NT2/D1 (cell line): Measurements from ENCODE around the gene CENPB.
"Not testable (repeated sequence)": the region's sequence is repeated elsewhere in the genome, so short reads cannot be mapped to it uniquely, and the experiment has no call there.

Experiments used
- DNase-seq: peaks from one replicate; pipeline ENCODE4 v3.0.0-alpha.2; 2011; ENCODE audit warnings: low read depth, low spot score
- H3K27me3 ChIP-seq: 2 replicates; pipeline ENCODE4 v1.6.0; 2011; ENCODE audit warnings: mild to moderate bottlenecking; ENCODE audit not compliant: insufficient read length, insufficient read depth
- H3K36me3 ChIP-seq: 2 replicates; pipeline ENCODE4 v1.6.1; 2011; ENCODE audit warnings: mild to moderate bottlenecking, low read length, mixed read lengths; ENCODE audit not compliant: insufficient read depth, insufficient read length
- H3K4me1 ChIP-seq: 2 replicates; pipeline ENCODE4 v1.5.1; 2011; ENCODE audit not compliant: insufficient read depth, insufficient read length
- H3K4me3 ChIP-seq: 2 replicates; pipeline ENCODE4 v1.5.1; 2011; ENCODE audit warnings: low read depth; ENCODE audit not compliant: insufficient read length
- H3K9ac ChIP-seq: 2 replicates; pipeline ENCODE4 v1.6.0; 2011; ENCODE audit warnings: low read depth; ENCODE audit not compliant: insufficient read length
- H3K9me3 ChIP-seq: 2 replicates; pipeline ENCODE4 v1.5.1; 2011; ENCODE audit warnings: mild to moderate bottlenecking, low read length; ENCODE audit not compliant: insufficient read depth
- SUZ12 ChIP-seq: IDR thresholded peaks from 2 replicates; pipeline ENCODE4 v1.6.1; 2011; ENCODE audit not compliant: insufficient read length, insufficient read depth; ENCODE audit errors: extremely low read depth
- YY1 ChIP-seq: IDR thresholded peaks from 2 replicates; pipeline ENCODE4 v1.6.1; 2011; ENCODE audit not compliant: insufficient read length, insufficient read depth
- ZNF274 ChIP-seq: IDR thresholded peaks from 2 replicates; pipeline ENCODE4 v1.6.1; 2011; ENCODE audit warnings: mild to moderate bottlenecking, low read depth, low read length

Gene CENPB

GRCh38 chr20:3786665-3787323 lies at the start of gene CENPB:
CENPB (minus strand) TSS chr20:3786740; CDS start chr20:3786483, 257 bp downstream.
- Histone ChIP-seq H3K9me3 (no peaks in the 10 kb centered on the region; the same call in 1 of the 2 replicates), H3K4me3 (peak within 1 kb of the TSS; percentile 70), H3K4me1 (peaks cover 8% of the 10 kb centered on the region), H3K27me3 (peaks cover 16% of the 10 kb centered on the region), H3K9ac (peak within 1 kb of the TSS; percentile 80), H3K36me3 (peaks cover 19% of the 10 kb centered on the region)
- TF ChIP-seq YY1 (no peak), SUZ12 (no peak)
- DNase-seq: peak; percentile 81

GRCh38 chr20:3836132-3836531 lies 49.6 kb upstream of the CENPB start:
- no peaks in the 10 kb centered on the region for H3K27me3 ChIP-seq

GRCh38 chr20:3829891-3830290 lies 43.4 kb upstream of the CENPB start:
- H3K36me3 ChIP-seq: peaks cover 17% of the 10 kb centered on the region
- H3K4me1 ChIP-seq, DNase-seq, H3K9me3 ChIP-seq, H3K27me3 ChIP-seq, H3K9ac ChIP-seq, H3K4me3 ChIP-seq: not testable (repeated sequence)

More at GRCh38 chr20:3836132-3836531, 49.6 kb upstream of the CENPB start:
- Histone ChIP-seq H3K9ac (no peak overlapping the region), H3K4me1 (no peaks in the 10 kb centered on the region), H3K4me3 (no peak overlapping the region), H3K36me3 (no peaks in the 10 kb centered on the region), H3K9me3 (no peaks in the 10 kb centered on the region)
- DNase-seq: no peak
- TF ChIP-seq YY1 (no peak), SUZ12 (no peak), ZNF274 (no peak)

- no peaks in the 10 kb centered on the region for H3K4me1 ChIP-seq
- no peaks in the 10 kb centered on the region for H3K9me3 ChIP-seq
- DNase-seq: no peak
- H3K36me3 ChIP-seq: peaks cover 24% of the 10 kb centered on the region
- no peaks in the 10 kb centered on the region for H3K27me3 ChIP-seq
- no peak overlapping the region for H3K9ac ChIP-seq
- no peak overlapping the region for H3K4me3 ChIP-seq
- TF ChIP-seq ZNF274 (no peak), YY1 (no peak), SUZ12 (no peak)
Measured at GRCh38 chr20:3828798-3829197, 42.3 kb upstream of the CENPB start.

GRCh38 chr20:3826420-3826819 lies 39.9 kb upstream of the CENPB start:
- Histone ChIP-seq H3K9ac (no peak overlapping the region), H3K4me3 (no peak overlapping the region), H3K27me3 (no peaks in the 10 kb centered on the region), H3K36me3 (peaks cover 39% of the 10 kb centered on the region), H3K9me3 (no peaks in the 10 kb centered on the region), H3K4me1 (no peaks in the 10 kb centered on the region)
- DNase-seq: no peak
- TF ChIP-seq ZNF274 (no peak), SUZ12 (no peak), YY1 (no peak)

- TF ChIP-seq ZNF274: no peak
- TF ChIP-seq YY1: no peak
- TF ChIP-seq SUZ12: no peak
- Histone ChIP-seq H3K9ac (no peak overlapping the region), H3K4me1 (no peaks in the 10 kb centered on the region), H3K4me3 (no peak overlapping the region), H3K27me3 (no peaks in the 10 kb centered on the region), H3K36me3 (peaks cover 39% of the 10 kb centered on the region), H3K9me3 (no peaks in the 10 kb centered on the region)
- no peak for DNase-seq
Measured at GRCh38 chr20:3825526-3825925, 39.0 kb upstream of the CENPB start.

GRCh38 chr20:3823881-3824280 lies 37.3 kb upstream of the CENPB start:
- Histone ChIP-seq H3K4me1 (peaks cover 4% of the 10 kb centered on the region), H3K9ac (no peak overlapping the region)

GRCh38 chr20:3821996-3822395 lies 35.5 kb upstream of the CENPB start:
- Histone ChIP-seq H3K27me3 (no peaks in the 10 kb centered on the region), H3K9ac (no peak overlapping the region), H3K36me3 (peaks cover 39% of the 10 kb centered on the region), H3K9me3 (no peaks in the 10 kb centered on the region), H3K4me3 (no peak overlapping the region), H3K4me1 (peaks cover 4% of the 10 kb centered on the region)
- no peak for DNase-seq
- TF ChIP-seq ZNF274 (no peak), YY1 (no peak), SUZ12 (no peak)

More at GRCh38 chr20:3823881-3824280, 37.3 kb upstream of the CENPB start:
- TF ChIP-seq SUZ12 (no peak), ZNF274 (no peak), YY1 (no peak)
- H3K36me3 ChIP-seq: peaks cover 39% of the 10 kb centered on the region
- no peak overlapping the region for H3K4me3 ChIP-seq
- H3K27me3 ChIP-seq: no peaks in the 10 kb centered on the region
- H3K9me3 ChIP-seq: no peaks in the 10 kb centered on the region
- DNase-seq: no peak
